SU-DHL-6 (cell line): ENCODE measurements around the gene APOM.

ENCODE experiments used
- CTCF ChIP-seq: fragments of 200-600 bp; sonication (generic); IDR thresholded peaks from one replicate; pipeline ENCODE4 v1.5.1; 2017; ENCODE audit warnings: antibody characterized with exemption, mild to moderate bottlenecking, low read length, moderate library complexity; ENCODE audit not compliant: insufficient read depth, poor library complexity, severe bottlenecking
- EZH2phosphoT487 ChIP-seq: fragments of 200-600 bp; sonication (generic), shearing (Covaris generic); conservative IDR thresholded peaks from 2 replicates; pipeline ENCODE4 v1.6.1; 2018; ENCODE audit warnings: mild to moderate bottlenecking, antibody characterized with exemption, low read length, moderate library complexity, mixed read lengths

GRCh38 chr6:31661262-31662123 is 5.8 kb downstream of the APOM start:
- TF ChIP-seq CTCF: no peak
- no peak for TF ChIP-seq EZH2phosphoT487
